Measurements from ENCODE around the gene LDLR.
"Not testable (repeated sequence)": the region's sequence is repeated elsewhere in the genome, so short reads cannot be mapped to it uniquely, and the experiment has no call there.

GRCh38 chr19:11103667-11104066 lies 14.4 kb downstream of the LDLR start:
- not testable (repeated sequence) for TF ChIP-seq CTCF, EZH2, EZH2phosphoT487 (IDR thresholded peaks at IDR 0.05)
